GM19463 (cell line): ENCODE data around the gene RNF103.

Source experiments
- ATAC-seq: cut with Tn5 transposase; IDR thresholded peaks from one replicate; pipeline ENCODE4 v1.9.1; 2021; ENCODE audit warnings: mild to moderate bottlenecking, moderate library complexity; ENCODE audit not compliant: unreplicated experiment

Gene RNF103

DNA sequence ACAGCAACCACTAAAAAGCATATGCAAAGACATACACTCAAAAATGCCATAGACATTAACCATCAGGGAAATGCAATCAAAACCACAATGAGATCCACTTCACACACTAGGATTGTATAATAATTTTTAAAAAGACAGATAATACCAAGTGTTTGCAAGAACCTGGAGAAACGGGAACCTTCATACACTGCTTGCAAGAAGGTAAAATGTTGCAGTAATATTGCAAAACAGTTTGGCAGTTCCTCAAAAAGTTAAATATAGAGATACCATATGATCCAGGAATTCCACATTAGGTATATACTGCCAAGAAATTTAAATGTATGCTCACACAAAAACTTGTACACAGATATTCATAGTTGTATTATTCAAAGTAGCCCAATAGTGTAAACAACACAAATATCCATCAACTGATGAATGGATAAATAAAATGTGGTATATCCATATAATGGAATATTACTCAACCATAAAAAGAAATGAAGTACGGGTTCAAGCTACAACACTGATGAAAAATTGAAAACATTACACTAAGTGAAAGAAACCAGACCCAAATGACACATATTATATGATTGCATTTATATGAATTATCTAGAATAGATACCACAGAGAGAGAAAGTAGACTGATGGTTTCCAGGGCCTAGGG, 45.7 kb downstream of the RNF103 start:
- ATAC-seq: no peak

DNA sequence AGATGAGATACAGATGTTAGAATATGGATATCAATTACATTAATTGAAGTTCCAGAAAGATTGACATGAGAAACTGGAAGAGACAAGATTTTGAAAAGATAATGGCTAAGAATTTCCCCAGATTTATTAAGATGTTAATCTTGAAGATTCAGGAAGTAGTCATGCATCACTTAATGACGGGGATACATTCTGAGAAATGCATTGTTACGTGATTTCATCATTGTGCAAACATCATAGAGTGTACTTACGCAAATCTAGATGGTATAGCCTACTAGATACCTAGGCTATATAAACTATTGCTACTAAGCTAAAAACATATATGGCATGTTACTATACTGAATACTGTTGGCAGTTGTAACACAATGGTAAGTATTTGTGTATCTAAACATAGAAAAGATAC, 53.6 kb downstream of the RNF103 start:
- no peak for ATAC-seq

DNA sequence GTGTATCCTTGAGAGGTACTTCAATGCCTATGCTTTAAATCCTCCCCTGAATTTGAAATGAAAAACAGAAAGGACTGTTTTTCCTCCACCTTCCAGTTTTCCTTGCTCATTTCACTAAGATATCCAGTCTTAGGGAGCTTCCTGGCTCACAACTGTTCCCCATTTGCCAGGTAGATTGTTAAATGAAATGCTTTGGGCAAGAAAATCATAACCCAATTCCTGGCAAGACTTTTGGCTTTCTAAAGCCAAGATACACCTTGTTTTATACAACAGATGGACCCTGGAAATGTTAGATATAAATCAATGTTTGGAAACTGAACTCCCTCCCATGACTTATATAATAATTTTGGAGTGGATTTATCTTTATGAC, 56.9 kb downstream of the RNF103 start:
- no peak for ATAC-seq

DNA sequence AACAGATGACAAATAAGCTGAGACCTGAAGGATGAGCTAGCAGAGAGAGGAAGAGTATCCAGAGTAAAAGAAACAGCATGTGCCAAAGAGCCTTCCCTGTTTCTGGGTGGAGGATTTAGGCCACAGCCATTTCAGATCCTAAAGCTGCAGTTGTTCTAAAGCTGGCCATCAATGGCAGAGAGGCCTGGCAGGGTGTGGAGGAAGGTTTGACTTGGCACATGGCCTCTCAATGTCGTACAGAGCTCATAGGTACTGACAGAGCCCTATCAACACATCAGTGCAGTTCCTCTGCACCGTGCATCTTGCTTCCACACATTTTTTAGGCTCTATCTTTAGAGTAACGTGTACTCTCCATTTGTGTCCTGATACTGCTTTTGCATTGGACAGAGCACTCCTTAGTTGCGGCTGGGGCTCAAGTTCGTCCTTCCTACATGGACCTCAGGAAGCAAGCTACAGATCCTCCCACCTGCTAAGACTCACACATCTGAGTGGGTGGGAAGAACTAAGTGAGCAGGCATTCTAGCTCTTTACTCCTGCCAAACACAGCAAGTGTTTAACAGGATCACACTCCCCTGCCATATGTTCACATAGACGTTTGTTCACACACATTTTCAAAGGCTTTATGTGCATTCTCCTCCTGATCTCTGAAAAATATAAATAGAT, 57.4 kb downstream of the RNF103 start:
- no peak for ATAC-seq

DNA sequence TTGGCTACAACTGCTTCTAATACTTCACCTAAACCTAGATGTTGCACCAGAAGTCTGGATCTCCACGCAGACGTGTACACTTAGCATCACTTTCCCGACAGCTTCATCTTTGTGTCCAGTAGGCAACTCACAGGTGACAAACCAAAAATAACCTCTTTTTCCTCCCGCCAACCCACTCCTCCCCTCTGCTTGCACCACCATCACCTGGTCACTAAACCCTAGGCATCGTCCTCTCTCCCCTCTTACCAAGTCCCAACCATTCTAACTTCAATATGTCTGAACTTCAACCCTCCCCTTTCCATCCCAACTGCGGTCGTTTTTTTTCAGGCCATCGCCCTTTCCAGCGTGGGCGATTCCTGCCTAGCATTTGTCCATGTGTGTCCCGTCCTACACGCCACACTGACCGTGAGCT, 60.0 kb downstream of the RNF103 start:
- no peak for ATAC-seq

DNA sequence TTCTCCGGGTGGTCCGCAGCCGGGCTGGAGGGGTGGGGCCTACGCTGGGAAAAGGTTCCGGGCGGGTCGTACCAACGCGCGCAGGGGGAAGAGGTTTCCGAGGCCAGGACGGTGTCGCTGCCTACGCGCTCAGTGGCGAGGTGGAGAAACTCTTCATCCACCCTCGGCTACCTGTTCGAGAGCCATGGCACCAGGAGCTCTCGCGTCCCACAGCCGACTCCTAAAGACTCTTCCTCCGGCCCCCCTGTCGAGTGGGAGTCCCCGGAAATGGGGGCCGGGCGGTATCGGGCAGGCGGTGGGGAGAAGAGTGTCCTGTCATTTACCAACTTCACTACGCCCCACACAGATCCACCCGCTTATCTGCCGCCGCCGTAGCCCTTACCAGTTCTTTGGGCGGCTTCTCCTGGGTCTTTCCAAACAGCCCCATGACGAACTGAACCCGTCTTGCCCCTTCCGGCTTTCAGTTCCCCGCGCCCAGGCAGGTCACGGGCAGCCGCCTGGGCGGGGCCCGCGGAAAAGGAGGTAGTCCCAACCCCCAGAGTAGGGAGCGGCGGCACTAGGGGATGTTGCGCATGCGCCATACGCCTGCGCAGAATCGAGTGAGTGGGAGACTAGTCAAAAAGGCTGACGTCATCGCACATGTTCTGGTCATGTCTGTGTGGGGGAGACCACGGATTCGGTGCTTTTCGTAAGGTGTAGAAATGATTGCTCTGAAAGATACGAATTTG, 60.6 kb downstream of the RNF103 start, which contains the start of gene CHMP3:
TSS of gene CHMP3 (minus strand) at position 522 of the 728 bp plus-strand sequence. CDS start at position 427, 95 bp downstream.
- peak; percentile 86 for ATAC-seq

DNA sequence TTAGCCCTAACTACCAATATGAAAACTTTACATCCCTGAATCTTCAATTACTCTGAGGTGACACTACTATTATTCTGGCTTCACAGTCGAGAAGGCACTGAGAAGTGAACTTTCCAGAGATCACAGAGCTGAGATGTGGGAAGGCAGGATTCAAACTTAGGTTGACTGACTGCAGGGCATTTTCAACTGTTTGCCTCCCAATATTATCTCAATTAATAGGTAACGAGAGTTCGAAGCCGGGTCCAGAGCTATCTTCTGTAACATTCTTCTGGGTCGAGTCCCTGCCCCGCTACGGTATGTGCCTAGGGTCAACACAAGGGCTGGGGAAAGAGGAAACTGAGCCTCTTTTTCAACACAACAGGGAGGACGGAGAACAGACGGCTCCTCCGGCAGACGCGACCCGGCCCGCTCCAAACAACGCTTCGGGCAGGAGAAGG, 61.2 kb downstream of the RNF103 start:
- peak; percentile 11 for ATAC-seq

DNA sequence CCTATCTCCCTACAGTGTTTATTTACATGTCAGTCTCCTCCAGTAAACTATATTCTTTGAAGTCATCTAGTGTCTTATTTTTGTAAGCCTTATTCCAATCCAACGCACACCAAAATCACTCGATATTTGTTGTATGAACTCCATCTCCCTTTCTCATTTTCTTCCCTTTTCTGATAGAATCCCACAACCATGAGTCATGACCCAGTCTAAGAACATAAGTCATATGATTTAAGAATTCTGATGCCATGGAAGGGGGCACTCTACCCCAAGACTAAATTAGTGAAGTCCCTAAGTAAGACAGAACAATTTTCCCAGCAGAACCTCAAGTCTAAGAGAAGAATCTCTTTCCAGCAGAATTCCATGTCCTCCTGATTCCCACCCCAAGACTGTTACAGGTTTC, 65.8 kb downstream of the RNF103 start:
- no peak for ATAC-seq

DNA sequence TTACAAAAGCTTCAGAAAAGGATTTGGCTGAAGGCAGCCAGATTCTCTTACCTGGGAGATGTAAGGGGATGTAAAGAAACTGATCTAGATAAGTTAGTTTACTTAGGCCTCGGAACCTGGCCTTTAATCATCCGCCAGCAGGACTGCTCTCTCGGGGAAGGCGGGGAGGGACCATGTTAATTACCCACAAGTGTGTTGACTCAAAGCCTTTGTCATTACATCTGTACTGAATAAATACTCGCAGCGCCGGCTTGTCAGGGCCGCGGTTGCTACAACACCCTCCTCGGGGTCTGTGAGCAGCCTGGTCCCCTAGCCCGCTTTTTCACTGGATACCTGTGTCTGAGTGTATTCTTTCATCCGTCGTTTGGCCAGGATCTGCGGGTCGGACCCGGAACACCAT, 67.2 kb downstream of the RNF103 start:
- ATAC-seq: no peak
